Measurements from ENCODE around the gene RBM47. TPM values are rescaled to one million over a fixed set of nuclear protein-coding genes. Genes with fewer than 3 reads are reported as not detected.

Gene RBM47
- total and polyA plus RNA-seq, 9 of the 15 experiments (the other 6 are each of a cell fraction or from before 2014, with no cell fraction given), result 1.4 to 6.4 (median 3.3) TPM

GRCh38 chr4:40581254-40582140 lies 48.2 kb downstream of the RBM47 start (continued):
- TF ChIP-seq ZNF407 (IDR thresholded peaks at IDR 0.05; ENCODE audit: low read depth) (no peak), E4F1 (CRISPR knock-in tag; IDR thresholded peaks at IDR 0.05; ENCODE audit: borderline replicate concordance) (no peak)
